Lower leg skin (tissue), 3 donors: ENCODE data around the gene TMEM150B.

Source experiments
- CTCF ChIP-seq, 3 donors: fragments of 450-650 bp; IDR thresholded peaks; one replicate each; pipeline ENCODE4 v1.5.1; 2016; ENCODE audit warnings: antibody characterized with exemption in 3 of 3, mild to moderate bottlenecking in 3 of 3, moderate library complexity in 2 of 3
- POLR2A ChIP-seq, 2 donors: fragments of 450-650 bp; IDR thresholded peaks; one replicate each; pipeline ENCODE4 v1.6.1; 2016 to 2017; ENCODE audit warnings: antibody characterized with exemption in 2 of 2, mild to moderate bottlenecking in 1 of 2, moderate library complexity in 1 of 2

- TF ChIP-seq CTCF (IDR thresholded peaks at IDR 0.05) (no peak), POLR2A (IDR thresholded peaks at IDR 0.05) (no peak)
These were observed 22.8 kb downstream of the TMEM150B start for GRCh38 chr19:55302318-55302703.
